ENCODE results near the gene AURKA. TPM values are rescaled to one million over a fixed set of nuclear protein-coding genes. Genes with fewer than 3 reads are reported as not detected.
A peak's percentile ranks its signal among the peaks of the same experiment; 100 is the strongest.
"Not testable (repeated sequence)": the region's sequence is repeated elsewhere in the genome, so short reads cannot be mapped to it uniquely, and the experiment has no call there.

The AURKA gene
- total RNA-seq, 2 donors from 2014 or later = 0.41 TPM; not detected in 1

- TF ChIP-seq, protein P1, sequence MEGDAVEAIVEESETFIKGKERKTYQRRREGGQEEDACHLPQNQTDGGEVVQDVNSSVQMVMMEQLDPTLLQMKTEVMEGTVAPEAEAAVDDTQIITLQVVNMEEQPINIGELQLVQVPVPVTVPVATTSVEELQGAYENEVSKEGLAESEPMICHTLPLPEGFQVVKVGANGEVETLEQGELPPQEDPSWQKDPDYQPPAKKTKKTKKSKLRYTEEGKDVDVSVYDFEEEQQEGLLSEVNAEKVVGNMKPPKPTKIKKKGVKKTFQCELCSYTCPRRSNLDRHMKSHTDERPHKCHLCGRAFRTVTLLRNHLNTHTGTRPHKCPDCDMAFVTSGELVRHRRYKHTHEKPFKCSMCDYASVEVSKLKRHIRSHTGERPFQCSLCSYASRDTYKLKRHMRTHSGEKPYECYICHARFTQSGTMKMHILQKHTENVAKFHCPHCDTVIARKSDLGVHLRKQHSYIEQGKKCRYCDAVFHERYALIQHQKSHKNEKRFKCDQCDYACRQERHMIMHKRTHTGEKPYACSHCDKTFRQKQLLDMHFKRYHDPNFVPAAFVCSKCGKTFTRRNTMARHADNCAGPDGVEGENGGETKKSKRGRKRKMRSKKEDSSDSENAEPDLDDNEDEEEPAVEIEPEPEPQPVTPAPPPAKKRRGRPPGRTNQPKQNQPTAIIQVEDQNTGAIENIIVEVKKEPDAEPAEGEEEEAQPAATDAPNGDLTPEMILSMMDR (IDR thresholded peaks at IDR 0.05) = no peak
- H3K27me3 ChIP-seq (replicated peaks; ENCODE audit: insufficient read depth) = no peaks in the 10 kb centered on the region
- ATAC-seq (ENCODE audit: insufficient number of reproducible peaks, low FRiP score, low read depth) (no peak), DNase-seq (ENCODE audit: low spot score) (no peak)
- peak overlapping the region; percentile 77 to 82 for H3K27ac ChIP-seq
- no peaks in the 10 kb centered on the region for H3K9me3 ChIP-seq
- peaks cover under 1% of the 10 kb centered on the region for H3K36me3 ChIP-seq
- peak overlapping the region; percentile 84 for H3K4me3 ChIP-seq
- peaks cover 14 to 20% of the 10 kb centered on the region in 2 donors for H3K4me1 ChIP-seq (ENCODE audit: control insufficient read depth in 1 of 2, low read depth in 2 of 2)
These were observed 351 bp downstream of the AURKA start for GRCh38 chr20:56391596-56392131.

- ATAC-seq (ENCODE audit: insufficient number of reproducible peaks, low FRiP score, low read depth) = no peak
- DNase-seq (ENCODE audit: low spot score) = no peak
- peaks cover 14 to 20% of the 10 kb centered on the region in 2 donors for H3K4me1 ChIP-seq (ENCODE audit: control insufficient read depth in 1 of 2, low read depth in 2 of 2)
- no peaks in the 10 kb centered on the region for H3K36me3 ChIP-seq
- H3K4me3 ChIP-seq = peak overlapping the region; percentile 84
- TF ChIP-seq, protein P1 (IDR thresholded peaks at IDR 0.05) = no peak
- no peaks in the 10 kb centered on the region for H3K27me3 ChIP-seq (replicated peaks; ENCODE audit: insufficient read depth)
- no peak overlapping the region for H3K27ac ChIP-seq
- H3K9me3 ChIP-seq = no peaks in the 10 kb centered on the region
These were observed 978 bp downstream of the AURKA start for GRCh38 chr20:56391037-56391436.

DNA sequence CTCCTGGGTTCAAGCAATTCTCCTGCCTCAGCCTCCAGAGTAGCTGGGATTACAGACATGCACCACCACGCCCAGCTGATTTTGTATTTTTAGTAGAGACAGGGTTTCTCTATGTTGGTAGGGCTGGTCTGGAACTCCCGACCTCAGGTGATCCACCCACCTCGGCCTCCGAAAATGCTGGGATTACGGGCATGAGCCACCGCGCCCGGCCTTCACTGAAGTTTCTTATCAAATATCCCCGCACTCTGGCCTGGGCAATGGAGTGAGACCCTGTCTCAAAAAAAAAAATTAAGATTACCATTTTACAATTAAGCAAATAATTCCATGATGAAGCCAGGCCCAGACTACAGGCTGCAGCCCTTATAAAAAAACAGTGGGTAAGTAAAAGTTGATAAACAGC is 1.6 kb downstream of the AURKA start:
- H3K27me3 ChIP-seq (replicated peaks; ENCODE audit: insufficient read depth); H3K9me3 ChIP-seq; H3K27ac ChIP-seq; H3K4me3 ChIP-seq; DNase-seq (ENCODE audit: low spot score); ATAC-seq (ENCODE audit: insufficient number of reproducible peaks, low FRiP score, low read depth); H3K36me3 ChIP-seq: not testable (repeated sequence)
- peaks cover 14 to 20% of the 10 kb centered on the region in 2 donors for H3K4me1 ChIP-seq (ENCODE audit: control insufficient read depth in 1 of 2, low read depth in 2 of 2)

DNA sequence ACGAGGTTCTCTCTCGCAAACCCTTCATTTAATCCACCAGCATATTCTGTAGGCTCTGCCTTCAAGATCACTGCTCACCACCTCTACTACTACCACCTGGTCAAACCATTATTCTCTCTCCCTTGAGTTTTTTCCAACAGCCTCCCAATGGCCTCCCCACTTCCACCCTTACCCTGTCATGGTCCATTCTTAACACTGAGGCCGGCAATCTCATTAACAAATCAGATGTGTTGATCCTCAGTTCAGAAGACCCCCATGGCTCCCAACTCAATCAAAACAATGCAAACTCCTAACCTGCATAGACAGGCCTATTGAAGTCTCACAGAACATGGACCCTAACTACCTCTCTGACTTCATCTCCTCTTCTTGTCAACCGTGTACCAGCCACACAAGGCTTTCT is 2.2 kb downstream of the AURKA start:
- Histone ChIP-seq H3K27me3 (replicated peaks; ENCODE audit: insufficient read depth) (no peaks in the 10 kb centered on the region), H3K4me1 (ENCODE audit: control insufficient read depth in 1 of 2, low read depth in 2 of 2) (peaks cover 14 to 20% of the 10 kb centered on the region in 2 donors), H3K9me3 (no peaks in the 10 kb centered on the region), H3K36me3 (no peaks in the 10 kb centered on the region), H3K27ac (no peak overlapping the region), H3K4me3 (no peak overlapping the region)
- TF ChIP-seq, protein P1 (IDR thresholded peaks at IDR 0.05) = no peak
- ATAC-seq (ENCODE audit: insufficient number of reproducible peaks, low FRiP score, low read depth) = no peak
- DNase-seq (ENCODE audit: low spot score) = no peak

DNA sequence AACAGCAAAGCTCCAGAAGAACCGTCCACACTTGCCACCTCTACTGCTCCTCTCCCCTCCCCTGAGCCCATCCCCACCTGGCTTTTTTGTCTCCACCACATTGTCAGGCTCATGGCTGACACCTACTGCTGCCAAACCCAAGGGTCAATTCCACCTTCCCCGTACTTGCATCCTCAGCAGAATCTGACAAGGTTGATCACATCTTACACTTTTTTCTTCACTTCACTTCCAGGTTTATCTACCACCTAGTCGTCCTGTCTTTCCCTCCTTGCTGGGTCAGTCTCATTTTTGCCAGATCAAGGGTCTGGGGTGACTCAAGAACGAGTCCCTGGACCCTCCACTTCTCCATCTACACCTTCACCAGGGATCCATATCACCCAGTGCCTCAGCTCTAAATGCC is 3.1 kb downstream of the AURKA start:
- Histone ChIP-seq H3K27me3 (replicated peaks; ENCODE audit: insufficient read depth) (no peaks in the 10 kb centered on the region), H3K27ac (no peak overlapping the region), H3K4me3 (no peak overlapping the region), H3K36me3 (no peaks in the 10 kb centered on the region), H3K4me1 (ENCODE audit: control insufficient read depth in 1 of 2, low read depth in 2 of 2) (peaks cover 9 to 17% of the 10 kb centered on the region in 2 donors), H3K9me3 (no peaks in the 10 kb centered on the region)
- TF ChIP-seq, protein P1 (IDR thresholded peaks at IDR 0.05) = no peak
- DNase-seq (ENCODE audit: low spot score) (no peak), ATAC-seq (ENCODE audit: insufficient number of reproducible peaks, low FRiP score, low read depth) (no peak)

- Histone ChIP-seq H3K27ac (no peak overlapping the region), H3K4me3 (no peak overlapping the region), H3K9me3 (no peaks in the 10 kb centered on the region), H3K4me1 (ENCODE audit: control insufficient read depth in 1 of 2, low read depth in 2 of 2) (peaks cover 0 to 4% of the 10 kb centered on the region in 2 donors), H3K27me3 (replicated peaks; ENCODE audit: insufficient read depth) (no peaks in the 10 kb centered on the region), H3K36me3 (no peaks in the 10 kb centered on the region)
- no peak for ATAC-seq (ENCODE audit: insufficient number of reproducible peaks, low FRiP score, low read depth)
- TF ChIP-seq, protein P1 (IDR thresholded peaks at IDR 0.05) = no peak
- DNase-seq (ENCODE audit: low spot score) = no peak
These were observed 5.8 kb downstream of the AURKA start for GRCh38 chr20:56386219-56386618.
